ENCODE data around the gene TRIM69.

GRCh38 chr15:44790215-44790614 lies 53.9 kb downstream of the TRIM69 start:
- TF ChIP-seq, protein P1, sequence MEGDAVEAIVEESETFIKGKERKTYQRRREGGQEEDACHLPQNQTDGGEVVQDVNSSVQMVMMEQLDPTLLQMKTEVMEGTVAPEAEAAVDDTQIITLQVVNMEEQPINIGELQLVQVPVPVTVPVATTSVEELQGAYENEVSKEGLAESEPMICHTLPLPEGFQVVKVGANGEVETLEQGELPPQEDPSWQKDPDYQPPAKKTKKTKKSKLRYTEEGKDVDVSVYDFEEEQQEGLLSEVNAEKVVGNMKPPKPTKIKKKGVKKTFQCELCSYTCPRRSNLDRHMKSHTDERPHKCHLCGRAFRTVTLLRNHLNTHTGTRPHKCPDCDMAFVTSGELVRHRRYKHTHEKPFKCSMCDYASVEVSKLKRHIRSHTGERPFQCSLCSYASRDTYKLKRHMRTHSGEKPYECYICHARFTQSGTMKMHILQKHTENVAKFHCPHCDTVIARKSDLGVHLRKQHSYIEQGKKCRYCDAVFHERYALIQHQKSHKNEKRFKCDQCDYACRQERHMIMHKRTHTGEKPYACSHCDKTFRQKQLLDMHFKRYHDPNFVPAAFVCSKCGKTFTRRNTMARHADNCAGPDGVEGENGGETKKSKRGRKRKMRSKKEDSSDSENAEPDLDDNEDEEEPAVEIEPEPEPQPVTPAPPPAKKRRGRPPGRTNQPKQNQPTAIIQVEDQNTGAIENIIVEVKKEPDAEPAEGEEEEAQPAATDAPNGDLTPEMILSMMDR (IDR thresholded peaks at IDR 0.05), result no peak
- no peak for TF ChIP-seq EZH2 (IDR thresholded peaks at IDR 0.05; ENCODE audit: borderline replicate concordance, insufficient read depth, low read depth, low read length, poor library complexity, severe bottlenecking)
